WTC11 (cell line): ENCODE results near the gene CBFA2T3. TPM values are rescaled to one million over a fixed set of nuclear protein-coding genes. Genes with fewer than 3 reads are reported as not detected.

Source experiments
- ATAC-seq: fragments of 200-7000 bp; cut with Tn5 transposase; 2 replicates; pipeline ENCODE4 v1.10.0; 2021; ENCODE audit warnings: mild to moderate bottlenecking, moderate library complexity
- CTCF ChIA-PET: fragments of 300-600 bp; sonication (Branson Sonifier 250); formaldehyde crosslinking; loops from one replicate; lab custom pipeline; 2021; ENCODE audit warnings: antibody characterized with exemption; lab: Charles Lee
- POLR2A ChIA-PET: fragments of 350-600 bp; sonication (Branson Sonifier 250); formaldehyde crosslinking; loops from one replicate; lab custom pipeline; 2021; ENCODE audit warnings: antibody characterized with exemption; lab: Charles Lee
- DNase-seq: peaks from one replicate; pipeline ENCODE4 v3.0.0; 2021; ENCODE audit warnings: low spot score
- H3K27ac Mint-ChIP-seq: 2 replicates; pipeline ENCODE4 v1.8.0; 2021; ENCODE audit warnings: mixed read lengths
- H3K27me3 Mint-ChIP-seq: 2 replicates; pipeline ENCODE4 v1.8.0; 2021; ENCODE audit warnings: low read depth, mild to moderate bottlenecking, moderate library complexity, mixed read lengths
- H3K36me3 Mint-ChIP-seq: 2 replicates; pipeline ENCODE4 v1.8.0; 2021; ENCODE audit warnings: mixed read lengths
- H3K4me1 Mint-ChIP-seq: 2 replicates; pipeline ENCODE4 v1.8.0; 2022; ENCODE audit warnings: mixed read lengths
- H3K4me3 Mint-ChIP-seq: 2 replicates; pipeline ENCODE4 v1.8.0; 2021; ENCODE audit warnings: mild to moderate bottlenecking, moderate library complexity, mixed read lengths
- H3K9me3 Mint-ChIP-seq: 2 replicates; pipeline ENCODE4 v1.8.0; 2021; ENCODE audit warnings: mixed read lengths
- CREM ChIP-seq: sonication (generic); formaldehyde crosslinking; IDR thresholded peaks from 2 replicates; pipeline ENCODE4 v1.8.1; 2022; ENCODE audit warnings: mild to moderate bottlenecking, missing genetic modification reagents, moderate library complexity
- CTCF ChIP-seq: fragments of 200-600 bp; IDR thresholded peaks from 2 replicates; pipeline ENCODE4 v1.8.0; 2022; ENCODE audit warnings: antibody characterized with exemption
- FOXK1 ChIP-seq: sonication (generic); formaldehyde crosslinking; IDR thresholded peaks from 2 replicates; pipeline ENCODE4 v1.8.0; 2022; ENCODE audit warnings: mild to moderate bottlenecking, moderate library complexity, missing genetic modification reagents
- FOXP1 ChIP-seq: sonication (generic); formaldehyde crosslinking; IDR thresholded peaks from 2 replicates; pipeline ENCODE4 v1.8.0; 2022; ENCODE audit warnings: missing genetic modification reagents, mild to moderate bottlenecking, moderate library complexity, borderline replicate concordance
- GABPB1 ChIP-seq: sonication (generic); formaldehyde crosslinking; IDR thresholded peaks from 2 replicates; pipeline ENCODE4 v1.8.1; 2023; ENCODE audit warnings: mild to moderate bottlenecking, missing genetic modification reagents
- IRF2 ChIP-seq: sonication (generic); formaldehyde crosslinking; IDR thresholded peaks from 2 replicates; pipeline ENCODE4 v1.8.0; 2022; ENCODE audit warnings: low read depth, missing genetic modification reagents, borderline replicate concordance
- JUN ChIP-seq: sonication (generic); formaldehyde crosslinking; IDR thresholded peaks from 2 replicates; pipeline ENCODE4 v1.8.0; 2023; ENCODE audit warnings: mild to moderate bottlenecking, missing genetic modification reagents
- MAX ChIP-seq: sonication (generic); formaldehyde crosslinking; IDR thresholded peaks from 2 replicates; pipeline ENCODE4 v1.8.0; 2022; ENCODE audit warnings: mild to moderate bottlenecking, missing genetic modification reagents
- MXD4 ChIP-seq: fragments of 250-450 bp; sonication (Bioruptor Pico); IDR thresholded peaks from 2 replicates; pipeline ENCODE4 v1.8.0; 2021; ENCODE audit warnings: mild to moderate bottlenecking, moderate library complexity, borderline replicate concordance
- NR3C1 ChIP-seq: sonication (generic); formaldehyde crosslinking; conservative IDR thresholded peaks from 2 replicates; pipeline ENCODE4 v1.8.1; 2023; ENCODE audit warnings: low read depth, mild to moderate bottlenecking, missing genetic modification reagents
- SMAD3 ChIP-seq: sonication (generic); formaldehyde crosslinking; IDR thresholded peaks from 2 replicates; pipeline ENCODE4 v1.8.0; 2022; ENCODE audit warnings: missing genetic modification reagents, mild to moderate bottlenecking, borderline replicate concordance
- SP1 ChIP-seq: sonication (generic); formaldehyde crosslinking; conservative IDR thresholded peaks from 2 replicates; pipeline ENCODE4 v1.8.1; 2022; ENCODE audit warnings: missing genetic modification reagents
- TEAD1 ChIP-seq: sonication (generic); formaldehyde crosslinking; IDR thresholded peaks from 2 replicates; pipeline ENCODE4 v1.8.0; 2022; ENCODE audit warnings: mild to moderate bottlenecking, missing genetic modification reagents
- TEAD4 ChIP-seq: sonication (generic); formaldehyde crosslinking; IDR thresholded peaks from 2 replicates; pipeline ENCODE4 v1.8.0; 2022; ENCODE audit warnings: mild to moderate bottlenecking, missing genetic modification reagents
- USF2 ChIP-seq: sonication (generic); formaldehyde crosslinking; IDR thresholded peaks from 2 replicates; pipeline ENCODE4 v1.8.1; 2023; ENCODE audit warnings: mild to moderate bottlenecking, missing genetic modification reagents, moderate library complexity
- ZNF232 ChIP-seq: sonication (generic); formaldehyde crosslinking; IDR thresholded peaks from 2 replicates; pipeline ENCODE4 v1.8.0; 2022; ENCODE audit warnings: mild to moderate bottlenecking, missing genetic modification reagents
- ZNF396 ChIP-seq: fragments of 250-450 bp; sonication (Bioruptor Pico); IDR thresholded peaks from 2 replicates; pipeline ENCODE4 v1.8.0; 2021; ENCODE audit warnings: mild to moderate bottlenecking, moderate library complexity, borderline replicate concordance
- ZNF416 ChIP-seq: fragments of 250-450 bp; sonication (Bioruptor Pico); IDR thresholded peaks from 2 replicates; pipeline ENCODE4 v1.9.0; 2021; ENCODE audit warnings: mild to moderate bottlenecking, inconsistent platforms
- ZNF423 ChIP-seq: fragments of 250-450 bp; sonication (Bioruptor Pico); IDR thresholded peaks from 2 replicates; pipeline ENCODE4 v2.1.2; 2022; ENCODE audit warnings: mild to moderate bottlenecking, moderate library complexity
- ZNF425 ChIP-seq: fragments of 250-450 bp; sonication (Bioruptor Pico); conservative IDR thresholded peaks from 2 replicates; pipeline ENCODE4 v1.9.0; 2021; ENCODE audit warnings: mild to moderate bottlenecking
- total RNA-seq: library from RNA; stranded (reverse); gene quantifications from 3 replicates; pipeline ENCODE4 v1.2.3, GENCODE V29; 2021
- TF ChIP-seq, protein P1 (sequence below): sonication (generic); formaldehyde crosslinking; IDR thresholded peaks from 2 replicates; pipeline ENCODE4 v1.8.0; 2022; ENCODE audit warnings: mild to moderate bottlenecking, missing genetic modification reagents
- TF ChIP-seq, protein P2 (sequence below): sonication (generic); formaldehyde crosslinking; IDR thresholded peaks from 2 replicates; pipeline ENCODE4 v1.8.1; 2022; ENCODE audit warnings: missing genetic modification reagents, borderline replicate concordance

The CBFA2T3 gene
- total RNA-seq, 1 experiment from 2014 or later = 2.6 TPM

DNA sequence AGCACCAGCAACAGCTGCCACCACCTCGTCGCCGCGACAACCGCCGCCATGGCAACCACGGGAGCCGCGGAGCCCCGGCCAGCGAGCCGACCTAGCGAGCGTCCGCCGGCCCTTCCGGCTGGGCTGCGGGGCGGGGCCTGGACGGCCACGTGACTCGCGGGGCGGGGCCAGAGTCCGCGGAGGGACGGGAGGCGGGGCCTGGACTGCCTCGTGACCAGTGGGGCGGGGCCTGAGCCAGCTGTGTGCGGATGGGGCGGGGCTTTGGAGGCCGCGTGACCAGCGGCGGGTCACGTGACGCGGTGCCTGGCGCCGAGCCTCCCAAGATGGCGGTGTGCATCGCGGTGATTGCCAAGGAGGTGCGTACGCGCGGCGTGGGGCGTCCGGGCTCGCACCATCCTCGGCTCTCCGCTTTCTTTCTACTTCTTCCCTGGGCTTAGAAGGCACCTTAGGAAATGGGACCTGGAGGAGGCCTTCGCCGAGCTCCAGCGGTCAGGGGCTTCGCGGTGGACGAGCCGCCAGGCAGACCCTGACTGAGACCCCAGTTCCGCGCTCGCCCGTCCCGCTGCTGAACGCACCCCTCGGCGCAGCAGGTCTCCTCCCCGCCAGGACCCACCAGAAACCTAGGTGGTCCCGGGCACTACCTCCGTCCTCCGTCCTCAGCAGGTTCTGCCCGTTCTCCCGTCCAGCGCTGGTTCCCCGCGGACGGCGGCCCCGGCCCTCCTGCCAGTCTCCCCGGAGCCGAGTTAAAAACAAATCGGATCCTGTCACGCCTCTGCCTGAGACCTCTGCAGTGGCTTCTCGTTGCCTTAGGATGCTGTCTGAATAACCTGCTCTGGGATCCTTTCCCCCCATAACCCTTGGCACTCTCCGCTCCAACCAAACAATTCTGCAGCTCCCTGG lies 119.9 kb downstream of the CBFA2T3 start, which contains the start of the genes GALNS and TRAPPC2L:
GALNS (minus strand) TSS at position 120 of the 900 bp plus-strand sequence; CDS start at position 50, 70 bp downstream.
TRAPPC2L (plus strand) TSS at position 300 of the 900 bp plus-strand sequence; CDS start at position 324, 24 bp downstream.
- peaks cover 20% of the 10 kb centered on the region for H3K4me1 Mint-ChIP-seq
- no peaks in the 10 kb centered on the region for H3K27me3 Mint-ChIP-seq
- TF ChIP-seq IRF2 (CRISPR knock-in tag) (no peak), JUN (CRISPR knock-in tag) (peak; percentile 59; the same call in 1 of the 2 replicates), CREM (CRISPR knock-in tag) (peak; percentile 35; the same call in 1 of the 2 replicates), ZNF425 (CRISPR knock-in tag) (no peak), ZNF396 (CRISPR knock-in tag) (no peak), SMAD3 (CRISPR knock-in tag) (no peak), FOXK1 (peak; percentile 78; the same call in 1 of the 2 replicates), GABPB1 (CRISPR knock-in tag) (peak; percentile 30; the same call in 1 of the 2 replicates), SP1 (CRISPR knock-in tag) (peak; percentile 96), TEAD4 (CRISPR knock-in tag) (0 out of 2 replicates have a peak, but pooled peaks have one; percentile 54), FOXP1 (CRISPR knock-in tag) (peak; percentile 43; the same call in 1 of the 2 replicates), ZNF232 (CRISPR knock-in tag) (peak; percentile 85), MAX (CRISPR knock-in tag) (peak; percentile 79; the same call in 1 of the 2 replicates), USF2 (CRISPR knock-in tag) (peak; percentile 100), MXD4 (CRISPR knock-in tag) (no peak), NR3C1 (CRISPR knock-in tag) (no peak)
- TF ChIP-seq, protein P1, sequence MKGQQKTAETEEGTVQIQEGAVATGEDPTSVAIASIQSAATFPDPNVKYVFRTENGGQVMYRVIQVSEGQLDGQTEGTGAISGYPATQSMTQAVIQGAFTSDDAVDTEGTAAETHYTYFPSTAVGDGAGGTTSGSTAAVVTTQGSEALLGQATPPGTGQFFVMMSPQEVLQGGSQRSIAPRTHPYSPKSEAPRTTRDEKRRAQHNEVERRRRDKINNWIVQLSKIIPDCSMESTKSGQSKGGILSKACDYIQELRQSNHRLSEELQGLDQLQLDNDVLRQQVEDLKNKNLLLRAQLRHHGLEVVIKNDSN (CRISPR knock-in tag) = peak; percentile 99
- peak within 1 kb of the TSS; percentile 94 for H3K27ac Mint-ChIP-seq
- H3K4me3 Mint-ChIP-seq = peak within 1 kb of the TSS; percentile 99
- H3K9me3 Mint-ChIP-seq = no peaks in the 10 kb centered on the region; the same call in 1 of the 2 replicates
- POLR2A ChIA-PET = interaction anchor here (1.0 to 1.7 kb wide), 2 partner anchors 24 to 44 kb away, joined by 5 read pairs; no protein-coding TSS in a partner anchor
- H3K36me3 Mint-ChIP-seq = peaks cover 32% of the 10 kb centered on the region
- CTCF ChIA-PET = interaction anchor here (0.6 to 2.9 kb wide), 19 partner anchors 12 to 383 kb away, joined by 3 to 22 read pairs (median 6); partner anchors contain the start of genes APRT and CDH15
- ATAC-seq (peak; percentile 88), DNase-seq (peak; percentile 99)

DNA sequence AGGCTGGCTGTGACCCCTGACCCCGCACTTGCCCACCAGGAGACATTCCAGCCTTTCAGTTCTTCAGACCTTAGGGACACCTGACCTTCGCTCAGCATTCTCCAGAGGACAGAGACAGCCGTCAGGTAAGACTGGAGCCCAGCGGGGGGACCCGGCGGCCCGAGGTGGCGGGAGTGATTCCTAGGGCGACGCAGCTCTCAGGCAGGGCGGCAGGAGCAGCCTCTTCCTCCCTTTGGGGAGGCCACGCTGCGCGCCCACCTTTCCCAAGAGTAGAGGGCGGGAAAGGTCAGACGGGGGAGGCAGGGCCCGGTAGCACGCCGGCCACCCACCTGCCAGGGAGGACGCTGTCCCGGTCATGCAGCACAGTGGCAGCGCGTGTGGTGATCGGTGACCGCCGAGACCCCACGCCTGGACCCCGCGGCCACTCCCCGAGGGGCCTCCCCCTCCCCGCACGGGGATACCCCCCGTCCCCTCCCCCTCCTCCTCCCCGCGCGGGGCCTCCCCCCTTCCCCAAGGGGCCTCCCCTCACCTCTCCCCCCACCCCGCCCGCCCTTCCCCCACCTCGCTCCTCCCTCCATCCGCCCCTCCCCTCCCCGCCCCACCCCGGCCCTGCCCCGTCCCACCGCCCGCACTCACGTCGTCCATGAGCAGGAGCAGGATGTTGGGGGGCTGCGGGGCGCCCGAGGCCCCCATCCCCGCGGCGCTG lies 120.7 kb downstream of the CBFA2T3 start:
- H3K27ac Mint-ChIP-seq = no peak overlapping the region
- H3K27me3 Mint-ChIP-seq = no peaks in the 10 kb centered on the region
- peaks cover 38% of the 10 kb centered on the region for H3K36me3 Mint-ChIP-seq
- TF ChIP-seq, protein P2, sequence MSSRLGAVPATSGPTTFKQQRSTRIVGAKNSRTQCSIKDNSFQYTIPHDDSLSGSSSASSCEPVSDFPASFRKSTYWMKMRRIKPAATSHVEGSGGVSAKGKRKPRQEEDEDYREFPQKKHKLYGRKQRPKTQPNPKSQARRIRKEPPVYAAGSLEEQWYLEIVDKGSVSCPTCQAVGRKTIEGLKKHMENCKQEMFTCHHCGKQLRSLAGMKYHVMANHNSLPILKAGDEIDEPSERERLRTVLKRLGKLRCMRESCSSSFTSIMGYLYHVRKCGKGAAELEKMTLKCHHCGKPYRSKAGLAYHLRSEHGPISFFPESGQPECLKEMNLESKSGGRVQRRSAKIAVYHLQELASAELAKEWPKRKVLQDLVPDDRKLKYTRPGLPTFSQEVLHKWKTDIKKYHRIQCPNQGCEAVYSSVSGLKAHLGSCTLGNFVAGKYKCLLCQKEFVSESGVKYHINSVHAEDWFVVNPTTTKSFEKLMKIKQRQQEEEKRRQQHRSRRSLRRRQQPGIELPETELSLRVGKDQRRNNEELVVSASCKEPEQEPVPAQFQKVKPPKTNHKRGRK = no peak
- TF ChIP-seq TEAD1 (CRISPR knock-in tag) (peak; percentile 49; the same call in 1 of the 2 replicates), ZNF423 (CRISPR knock-in tag) (peak; percentile 59; the same call in 1 of the 2 replicates), FOXP1 (CRISPR knock-in tag) (0 out of 2 replicates have a peak, but pooled peaks have one; percentile 15), CTCF (no peak), ZNF396 (CRISPR knock-in tag) (no peak), ZNF416 (CRISPR knock-in tag) (no peak)
- ChIA-PET POLR2A (no interaction called here), CTCF (interaction anchor here (0.6 to 2.9 kb wide), 13 partner anchors 12 to 315 kb away, joined by 3 to 22 read pairs (median 8); partner anchors contain the start of genes APRT and CDH15)
- ATAC-seq (peak; percentile 13), DNase-seq (peak; percentile 55)
- peaks cover 20% of the 10 kb centered on the region for H3K4me1 Mint-ChIP-seq
- H3K4me3 Mint-ChIP-seq = peak overlapping the region; percentile 72
- no peaks in the 10 kb centered on the region; the same call in 1 of the 2 replicates for H3K9me3 Mint-ChIP-seq
